D341Med (cell line): ENCODE results near the gene CTNND2.
A peak's percentile ranks its signal among the peaks of the same experiment; 100 is the strongest.

Experiments
- DNase-seq: peaks from one replicate; pipeline ENCODE4 v3.0.0; 2012; ENCODE audit warnings: low spot score

The CTNND2 gene, protein sequence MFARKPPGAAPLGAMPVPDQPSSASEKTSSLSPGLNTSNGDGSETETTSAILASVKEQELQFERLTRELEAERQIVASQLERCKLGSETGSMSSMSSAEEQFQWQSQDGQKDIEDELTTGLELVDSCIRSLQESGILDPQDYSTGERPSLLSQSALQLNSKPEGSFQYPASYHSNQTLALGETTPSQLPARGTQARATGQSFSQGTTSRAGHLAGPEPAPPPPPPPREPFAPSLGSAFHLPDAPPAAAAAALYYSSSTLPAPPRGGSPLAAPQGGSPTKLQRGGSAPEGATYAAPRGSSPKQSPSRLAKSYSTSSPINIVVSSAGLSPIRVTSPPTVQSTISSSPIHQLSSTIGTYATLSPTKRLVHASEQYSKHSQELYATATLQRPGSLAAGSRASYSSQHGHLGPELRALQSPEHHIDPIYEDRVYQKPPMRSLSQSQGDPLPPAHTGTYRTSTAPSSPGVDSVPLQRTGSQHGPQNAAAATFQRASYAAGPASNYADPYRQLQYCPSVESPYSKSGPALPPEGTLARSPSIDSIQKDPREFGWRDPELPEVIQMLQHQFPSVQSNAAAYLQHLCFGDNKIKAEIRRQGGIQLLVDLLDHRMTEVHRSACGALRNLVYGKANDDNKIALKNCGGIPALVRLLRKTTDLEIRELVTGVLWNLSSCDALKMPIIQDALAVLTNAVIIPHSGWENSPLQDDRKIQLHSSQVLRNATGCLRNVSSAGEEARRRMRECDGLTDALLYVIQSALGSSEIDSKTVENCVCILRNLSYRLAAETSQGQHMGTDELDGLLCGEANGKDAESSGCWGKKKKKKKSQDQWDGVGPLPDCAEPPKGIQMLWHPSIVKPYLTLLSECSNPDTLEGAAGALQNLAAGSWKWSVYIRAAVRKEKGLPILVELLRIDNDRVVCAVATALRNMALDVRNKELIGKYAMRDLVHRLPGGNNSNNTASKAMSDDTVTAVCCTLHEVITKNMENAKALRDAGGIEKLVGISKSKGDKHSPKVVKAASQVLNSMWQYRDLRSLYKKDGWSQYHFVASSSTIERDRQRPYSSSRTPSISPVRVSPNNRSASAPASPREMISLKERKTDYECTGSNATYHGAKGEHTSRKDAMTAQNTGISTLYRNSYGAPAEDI (N-terminal part only)

DNA sequence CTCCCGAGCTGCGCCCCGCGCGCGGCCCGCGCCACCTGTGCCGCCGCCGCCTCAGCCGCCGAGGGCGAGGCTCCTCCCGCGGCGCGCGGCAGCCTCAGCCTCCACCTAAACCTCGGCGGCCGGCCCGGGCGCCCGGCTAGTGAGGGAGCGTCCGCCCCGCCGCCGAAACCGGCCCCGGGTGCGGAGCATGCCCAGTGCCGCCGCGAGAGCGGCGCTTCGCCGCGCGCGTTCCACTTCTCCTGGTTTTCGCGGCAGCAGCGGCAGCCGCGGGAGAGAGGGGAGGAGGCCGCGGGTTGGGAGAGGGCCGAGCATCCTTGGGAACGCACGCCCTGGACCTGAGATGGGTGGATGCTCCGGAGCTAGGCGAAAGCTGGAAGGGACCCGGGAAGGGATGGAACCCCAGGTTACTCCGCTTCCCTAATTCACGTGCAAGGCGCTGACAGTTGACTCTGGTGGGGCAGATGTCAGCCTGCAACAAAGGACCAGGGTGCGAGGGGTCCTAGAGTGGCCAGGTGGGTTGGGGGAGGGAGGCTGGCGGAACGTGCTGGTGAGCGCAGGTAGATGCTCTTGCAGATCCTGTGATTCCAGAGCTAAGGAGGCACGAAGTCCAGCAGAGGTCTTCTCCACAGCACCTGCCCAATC, at the start of gene CTNND2:
Gene CTNND2 (minus strand): TSS at position 182 of the 642 bp plus-strand sequence. CDS start 593 bp downstream, outside the sequence.
- peak; percentile 90 for DNase-seq

DNA sequence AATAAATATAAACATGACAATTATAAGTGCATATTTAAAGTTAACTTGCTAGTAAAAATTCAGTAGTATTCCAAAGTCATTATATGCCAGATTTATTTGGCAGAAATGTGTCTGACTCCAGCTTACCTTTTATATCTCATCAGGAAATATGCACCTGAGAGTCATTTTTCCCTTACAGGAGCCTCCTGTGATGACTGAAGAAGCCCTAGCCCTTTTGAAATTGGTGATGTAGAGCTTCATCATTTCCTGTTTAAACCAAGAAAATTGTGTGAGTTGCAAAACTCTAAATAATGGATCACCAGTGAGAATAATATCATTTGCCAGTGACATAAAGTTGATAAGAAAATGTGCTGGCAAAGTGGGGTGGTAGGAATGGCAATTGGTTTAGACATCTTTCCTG, 42.1 kb upstream of the CTNND2 start:
- no peak for DNase-seq

DNA sequence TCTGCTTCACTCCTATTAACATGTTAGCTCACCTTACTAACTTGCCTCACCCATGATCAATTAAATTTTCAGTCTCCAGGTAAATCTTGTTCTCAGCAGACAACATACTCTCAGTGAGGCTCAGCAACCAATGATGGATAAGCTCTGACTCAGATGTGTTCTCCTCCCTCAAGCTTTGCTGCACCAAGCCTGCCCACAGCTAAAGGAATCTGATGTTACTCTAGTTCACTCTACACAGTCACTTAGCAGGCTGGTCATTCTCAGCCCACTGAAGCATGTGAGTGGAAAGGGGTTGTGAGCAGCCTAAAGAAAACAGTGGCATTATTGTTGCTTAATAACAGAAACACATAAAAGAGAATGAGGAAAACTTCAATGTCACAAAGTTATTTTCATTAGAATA, 37.3 kb upstream of the CTNND2 start:
- DNase-seq = no peak

DNA sequence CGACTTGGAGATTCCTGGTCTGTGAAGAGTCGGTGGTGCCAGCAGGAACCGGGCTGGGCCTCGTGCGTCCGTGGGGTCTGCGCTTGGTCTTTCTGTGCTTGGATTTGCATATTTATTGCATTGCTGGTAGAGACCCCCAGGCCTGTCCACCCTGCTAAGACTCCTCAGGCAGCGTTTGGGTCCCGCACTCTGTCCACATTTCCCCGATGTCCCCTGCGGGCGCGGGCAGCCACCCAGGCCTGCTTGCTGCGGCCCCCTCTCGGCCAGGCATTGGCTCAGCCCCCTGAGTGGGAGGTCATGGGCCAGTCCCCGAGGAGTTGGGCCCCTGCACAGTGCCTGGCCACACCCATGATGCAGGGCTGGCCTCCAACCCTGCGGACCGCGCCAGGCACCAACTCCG, 27.4 kb upstream of the CTNND2 start:
- DNase-seq = no peak

DNA sequence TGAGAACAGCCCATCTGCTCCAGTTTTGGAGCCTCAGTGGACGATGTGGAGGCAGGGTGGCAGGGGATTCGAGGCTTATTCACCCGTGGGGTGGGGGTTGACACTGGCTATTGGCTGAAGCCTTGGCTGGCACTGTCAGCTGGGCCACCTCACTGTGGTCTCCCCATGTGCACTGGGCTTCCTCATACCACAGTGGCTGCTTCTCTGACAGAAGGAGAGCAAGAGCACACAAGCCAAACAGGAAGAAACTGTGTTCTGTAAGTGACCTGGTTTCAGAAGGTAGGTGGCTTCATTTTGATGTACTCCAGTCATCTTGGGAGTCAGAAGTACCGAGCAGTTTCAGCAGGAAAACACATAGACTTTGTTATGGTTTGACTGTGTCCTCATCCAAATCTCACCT, 24.7 kb upstream of the CTNND2 start:
- no peak for DNase-seq

DNA sequence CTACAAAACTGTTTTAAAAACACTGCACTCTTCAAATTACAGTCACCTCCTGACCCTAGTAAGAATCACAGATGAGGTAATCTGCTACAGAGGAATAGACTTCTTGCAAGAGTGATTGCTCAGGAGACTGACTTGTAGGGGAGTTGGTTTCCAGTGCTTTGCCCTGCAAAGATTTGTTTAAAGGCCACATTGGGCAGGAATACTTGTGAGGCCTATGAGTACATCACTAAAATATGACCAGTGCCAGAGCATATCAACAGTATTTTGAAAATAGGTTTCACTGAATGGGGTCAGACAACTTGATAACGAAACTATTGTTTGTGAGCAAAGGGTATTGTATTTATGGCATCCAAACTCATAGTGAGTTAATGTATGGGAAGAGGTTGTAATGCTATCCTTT, 21.5 kb upstream of the CTNND2 start:
- no peak for DNase-seq

DNA sequence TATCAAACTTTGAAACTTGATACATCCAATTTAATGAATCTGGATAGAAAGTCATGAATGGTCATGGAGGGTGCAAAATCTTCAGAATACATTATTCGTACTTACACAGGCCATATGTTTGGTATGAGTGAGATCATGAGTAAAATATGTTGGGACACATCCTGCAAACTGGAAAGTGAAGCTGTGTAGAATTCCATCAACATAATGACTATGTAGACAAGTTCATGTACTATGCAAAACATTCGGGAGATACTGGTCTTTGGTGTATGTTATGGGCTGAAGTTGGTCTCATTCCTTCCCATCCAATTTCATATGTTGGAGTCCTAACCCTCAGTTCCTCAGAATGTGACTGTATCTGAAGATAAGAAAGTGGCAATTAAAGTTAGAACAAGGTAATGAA, 18.1 kb upstream of the CTNND2 start:
- no peak for DNase-seq

DNA sequence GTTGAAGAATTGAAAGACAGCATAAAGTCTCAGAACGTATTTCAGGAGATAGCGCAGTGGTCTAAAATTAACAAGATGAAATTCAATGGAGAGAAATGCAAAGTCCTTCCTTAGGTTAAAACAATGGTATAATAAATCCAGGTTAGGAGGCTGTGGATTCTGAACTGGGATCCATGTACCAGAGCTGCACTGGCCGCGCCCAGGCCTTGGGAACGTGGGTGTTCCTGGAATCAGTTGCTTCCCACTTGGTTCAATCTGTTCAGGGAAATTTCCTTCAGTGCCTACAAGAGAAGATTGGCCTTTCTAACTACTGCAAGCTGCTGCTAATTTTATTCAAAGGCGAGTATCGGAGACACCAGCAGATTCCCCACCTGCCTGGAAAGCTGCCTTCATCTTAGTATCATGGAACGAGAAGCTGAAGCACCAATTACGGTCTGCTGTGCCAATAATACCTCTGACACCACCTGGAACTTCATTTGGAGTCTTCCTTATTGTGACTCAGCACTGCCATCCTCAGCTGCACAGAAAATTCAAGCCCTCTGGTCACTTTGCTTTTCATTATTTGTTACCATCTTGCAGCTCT, 14.3 kb upstream of the CTNND2 start:
- DNase-seq = no peak

DNA sequence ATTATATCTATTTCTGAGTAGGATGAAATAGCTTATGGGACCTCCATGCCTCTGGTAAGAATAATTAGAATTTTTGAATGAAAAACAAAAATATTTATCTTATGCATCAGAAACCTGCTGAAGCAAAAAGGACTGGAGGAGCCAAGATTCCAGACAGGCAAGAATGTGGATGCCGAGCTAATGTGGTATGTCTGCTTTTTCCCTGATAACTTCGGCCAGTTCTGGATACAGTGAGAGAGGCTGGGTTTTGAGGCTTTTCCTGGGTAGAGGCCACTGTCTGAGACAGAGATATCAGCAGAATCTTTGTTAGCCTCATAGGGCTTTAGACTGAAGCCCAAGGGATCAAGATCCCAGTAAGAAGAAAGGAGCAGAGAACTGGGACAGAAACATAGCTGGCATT, 5.2 kb upstream of the CTNND2 start:
- DNase-seq = no peak

DNA sequence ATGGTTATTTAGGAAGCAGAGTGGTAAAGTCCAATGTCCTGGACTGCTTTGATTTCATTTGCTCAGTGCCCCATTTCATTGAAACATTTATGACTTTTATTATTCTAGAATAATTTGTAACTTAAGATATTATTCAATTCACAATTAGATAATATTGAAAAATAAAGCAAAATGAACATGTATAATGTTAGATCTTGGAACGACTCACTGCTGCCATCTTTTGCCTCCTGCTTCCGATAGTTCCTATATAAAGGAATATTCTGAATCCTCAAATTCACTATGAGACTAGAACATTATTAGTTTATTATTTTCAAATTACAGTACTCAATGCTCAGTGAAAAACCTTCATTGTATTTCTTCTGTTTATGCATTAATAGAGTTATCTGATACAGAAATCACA, 2.3 kb upstream of the CTNND2 start:
- DNase-seq = no peak

DNA sequence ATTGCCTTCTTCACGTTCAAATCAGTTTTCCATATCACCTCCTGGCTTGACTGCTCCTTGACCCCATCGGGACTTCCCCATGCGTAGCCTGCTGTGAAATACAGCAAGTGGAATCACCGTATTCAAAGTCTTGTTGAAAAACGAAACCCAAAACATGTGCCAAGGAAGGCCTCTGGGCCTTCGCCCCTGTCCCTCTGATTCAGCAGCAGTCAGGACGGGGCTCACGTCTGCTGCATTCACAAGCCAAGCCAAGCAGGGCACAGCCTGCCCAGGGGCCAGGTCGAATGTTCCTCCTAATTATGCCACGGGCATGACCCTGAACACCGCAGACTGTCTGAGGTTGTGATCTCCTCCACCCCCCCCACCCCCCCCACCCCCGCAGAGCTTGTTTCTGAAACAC, 960 bp upstream of the CTNND2 start:
- DNase-seq = no peak

DNA sequence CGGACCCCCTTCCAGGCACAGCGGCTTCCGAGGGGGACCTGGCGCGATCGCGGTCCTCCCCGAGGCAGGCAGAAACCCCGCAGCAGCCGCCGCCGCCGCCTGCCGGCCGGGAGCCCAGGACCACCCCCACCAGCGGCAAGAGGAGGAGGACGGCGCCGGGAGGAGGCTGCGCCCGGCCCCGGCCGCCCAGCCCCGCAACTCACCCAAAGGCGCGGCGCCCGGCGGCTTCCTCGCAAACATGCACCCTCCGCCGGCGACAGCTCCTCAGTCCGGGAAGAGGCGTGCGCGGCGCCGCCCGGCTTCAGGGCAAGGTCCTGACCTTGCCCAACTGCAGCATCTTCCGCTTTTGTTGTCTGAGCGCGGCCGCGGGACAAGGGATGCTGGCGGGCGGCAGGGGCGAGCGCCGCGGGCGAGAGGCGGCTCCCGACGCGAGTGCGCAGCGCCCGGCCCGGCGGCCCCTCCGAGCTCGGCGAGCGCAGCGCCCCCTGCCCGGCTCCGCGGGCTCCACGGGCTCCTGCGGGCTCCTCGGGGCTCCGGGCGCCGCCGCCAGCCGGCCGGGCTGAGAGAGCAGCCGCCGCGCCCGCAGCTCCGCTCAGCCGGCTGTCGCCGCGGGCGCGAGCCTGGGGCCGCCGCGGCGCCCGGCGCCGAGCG, 507 bp downstream of the CTNND2 start:
- peak; percentile 76 for DNase-seq

DNA sequence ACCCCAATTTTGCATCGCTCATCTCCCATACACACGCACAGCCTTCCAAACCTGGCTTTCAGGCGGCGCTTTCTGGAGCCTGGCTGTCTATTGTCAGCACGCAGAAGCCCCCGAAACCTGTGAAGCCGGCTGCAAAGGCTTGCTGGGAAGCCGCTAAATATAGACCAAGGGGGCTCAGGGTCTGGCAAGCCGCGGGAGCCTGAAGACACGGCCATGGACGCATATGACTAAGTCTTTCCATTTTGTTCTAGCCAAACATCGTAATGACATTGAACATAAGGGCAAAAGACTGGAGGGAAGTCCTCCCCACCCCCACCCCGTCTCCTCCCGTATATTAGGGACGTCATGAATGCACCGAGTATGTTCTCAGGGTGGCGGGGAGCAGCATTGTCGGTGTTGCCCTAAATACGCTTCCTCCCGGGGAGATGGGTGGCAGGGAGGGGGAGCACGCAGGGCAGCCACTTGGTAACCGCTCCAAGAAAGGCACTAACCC, 1.1 kb downstream of the CTNND2 start:
- peak; percentile 44 for DNase-seq

DNA sequence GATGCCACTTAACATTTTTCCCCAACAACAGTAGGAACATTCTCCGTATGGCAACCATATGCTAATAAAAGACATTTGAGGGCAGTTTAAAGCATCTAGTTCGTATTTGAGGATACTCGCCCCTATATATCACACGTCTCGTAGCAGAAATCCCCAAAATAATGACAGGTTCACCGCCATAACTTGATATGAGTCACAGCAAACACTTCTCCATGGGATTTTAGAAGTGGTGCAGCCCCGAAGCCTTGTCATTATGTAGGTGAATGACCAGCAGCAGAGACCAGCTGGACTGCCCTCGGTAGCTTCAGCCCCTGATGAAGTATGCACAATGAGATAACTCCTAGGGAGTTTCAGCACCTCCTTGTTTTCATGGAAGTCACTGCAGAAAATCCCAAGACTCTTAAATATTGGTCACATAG, 2.0 kb downstream of the CTNND2 start:
- no peak for DNase-seq

DNA sequence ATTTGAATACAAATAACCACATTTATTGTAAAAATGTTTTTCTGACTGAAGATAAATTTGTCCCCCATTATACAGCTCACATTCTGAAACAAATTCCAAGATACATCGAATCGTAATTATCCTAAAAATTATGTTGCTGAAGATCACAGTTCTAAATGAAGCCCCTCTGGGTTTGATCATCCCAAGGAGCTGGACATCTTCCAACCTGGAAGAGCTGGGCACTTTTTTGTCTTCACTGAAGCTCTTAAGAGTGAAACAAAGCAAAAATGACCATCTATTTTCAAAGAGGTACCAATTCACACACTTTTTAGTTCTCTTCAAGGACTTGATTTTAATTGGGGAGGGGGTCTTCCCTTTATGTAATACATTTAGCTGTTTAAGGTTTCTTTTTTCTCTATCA, 5.5 kb downstream of the CTNND2 start:
- no peak for DNase-seq

DNA sequence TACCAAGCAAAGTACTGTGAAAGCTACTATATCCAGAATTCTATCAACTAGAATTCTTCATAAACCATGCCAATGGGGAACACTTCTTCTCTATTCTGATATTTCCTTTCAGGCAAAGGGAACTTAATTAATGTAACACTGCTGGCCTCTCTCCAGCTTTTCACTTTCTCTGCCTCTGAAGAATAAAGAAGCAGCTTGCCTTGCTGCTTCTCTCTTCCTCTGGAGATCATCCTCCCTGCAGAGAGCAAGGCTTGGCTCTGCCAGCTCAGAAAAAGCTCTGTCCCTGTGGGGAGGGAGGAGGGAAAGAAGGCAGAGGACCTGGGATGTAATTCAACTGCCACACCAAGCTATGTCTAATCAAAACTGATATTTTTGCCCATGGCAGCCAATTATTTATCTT, 6.5 kb downstream of the CTNND2 start:
- no peak for DNase-seq

DNA sequence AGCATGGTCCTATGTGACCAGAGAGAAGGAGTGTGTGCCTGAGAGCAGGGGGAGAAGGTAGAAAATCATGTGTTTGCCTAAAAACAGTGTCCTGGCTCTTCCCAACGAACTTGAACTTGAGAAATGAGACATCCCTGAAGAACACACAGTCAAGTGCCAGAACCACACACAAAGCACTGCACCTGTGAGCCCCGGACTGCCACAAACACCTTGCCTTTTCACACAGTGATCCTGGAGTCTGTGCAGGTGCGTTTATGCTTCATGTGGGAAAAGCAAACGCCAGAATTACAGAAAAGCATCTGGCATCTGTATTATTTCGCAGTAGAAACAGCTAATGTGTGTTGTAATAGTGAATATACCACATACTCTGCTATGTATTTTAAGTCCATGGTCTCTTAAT, 9.3 kb downstream of the CTNND2 start:
- no peak for DNase-seq

DNA sequence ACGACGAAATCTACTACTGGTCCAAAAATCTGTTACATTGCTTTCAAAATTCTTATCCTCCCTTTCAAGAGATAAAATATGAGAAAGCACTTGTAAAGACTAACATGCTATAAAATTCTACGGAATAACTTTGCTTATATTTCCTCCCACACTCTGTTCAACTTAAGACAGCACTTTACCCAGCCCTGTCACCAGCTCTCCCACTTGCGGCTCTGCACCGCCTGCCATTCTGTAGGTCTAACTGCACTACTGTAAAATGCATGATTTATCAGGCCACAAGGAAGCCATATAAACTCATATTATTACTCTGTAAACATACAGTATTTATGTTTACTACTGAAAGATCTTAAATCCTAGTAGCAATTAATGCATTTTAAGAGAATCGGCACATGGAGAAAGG, 11.4 kb downstream of the CTNND2 start:
- no peak for DNase-seq

DNA sequence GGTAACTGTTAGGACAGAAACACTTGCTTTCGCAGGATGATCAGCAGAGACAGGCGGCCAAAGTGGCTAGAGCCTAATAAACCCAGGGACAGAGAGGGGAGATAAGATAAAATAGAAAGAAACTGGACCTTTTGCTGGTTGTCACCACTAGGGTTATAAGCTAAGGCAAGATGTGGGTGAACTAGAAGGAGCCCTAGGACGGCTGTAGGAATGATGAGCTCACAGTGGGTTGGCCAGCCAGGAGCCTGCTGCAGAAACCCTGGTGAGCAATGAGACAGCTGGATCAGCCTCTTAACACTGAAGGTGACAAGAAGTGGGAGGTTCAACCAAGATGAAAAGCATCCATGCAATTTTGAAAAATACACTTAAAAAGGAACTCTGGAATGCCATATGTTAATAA, 13.5 kb downstream of the CTNND2 start:
- no peak for DNase-seq

DNA sequence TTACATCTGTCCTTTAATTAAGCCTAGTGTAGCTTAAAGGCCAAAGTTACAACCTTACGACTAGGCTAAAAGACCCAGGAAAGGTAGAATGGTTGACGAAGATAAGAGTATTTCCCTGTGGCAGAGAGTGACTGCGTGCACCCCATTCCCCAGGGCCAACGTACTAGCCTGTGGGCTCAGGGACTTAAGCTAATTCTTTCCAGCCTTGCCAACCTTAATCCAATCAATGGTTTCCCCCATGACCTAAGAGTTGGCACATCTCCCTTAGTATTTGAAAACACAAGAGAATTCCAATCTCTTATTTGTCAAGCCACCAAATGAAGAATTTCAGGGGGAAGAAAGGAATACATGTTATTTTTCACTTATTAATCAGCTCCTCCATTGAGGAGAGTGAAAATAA, 16.0 kb downstream of the CTNND2 start:
- peak; percentile 62 for DNase-seq

DNA sequence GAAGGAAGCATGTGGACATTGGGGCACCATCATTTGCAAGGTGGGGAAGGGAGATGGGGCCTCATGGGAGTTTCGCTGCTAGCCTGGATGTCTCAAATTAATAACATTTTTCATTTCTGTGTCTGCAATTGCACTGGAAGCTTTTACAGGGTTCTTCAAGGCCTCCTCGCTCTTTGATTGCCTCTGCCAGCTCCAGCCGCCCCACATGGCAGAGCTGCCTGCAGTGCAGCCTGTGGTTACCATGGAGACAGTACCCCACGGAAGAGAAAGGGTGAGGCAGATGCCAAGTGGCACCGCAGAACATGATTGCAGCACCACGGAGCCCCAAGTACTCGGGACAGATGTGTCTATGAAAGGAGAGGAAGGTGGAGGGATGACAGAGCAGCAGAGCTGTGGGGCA, 25.4 kb downstream of the CTNND2 start:
- no peak for DNase-seq
